Endothelial cell of umbilical vein (primary cell): ENCODE measurements around the gene MINDY4. TPM values are rescaled to one million over a fixed set of nuclear protein-coding genes. Genes with fewer than 3 reads are reported as not detected.

Experiments used
- BruUV-seq: library from RNA; stranded (reverse); fragments of 400-500 nt; replicated peaks from 2 replicates; lab custom pipeline; 2021; lab: Mats Ljungman, UMichigan
- CTCF ChIA-PET: fragments of 300-600, 350-600 bp; sonication (Branson Sonifier 250); formaldehyde crosslinking; loops from one replicate; lab custom pipeline; 2021; ENCODE audit warnings: antibody characterized with exemption, inconsistent platforms; lab: Charles Lee
- POLR2A ChIA-PET: fragments of 300-600, 350-600 bp; sonication (Branson Sonifier 250); formaldehyde crosslinking; loops from one replicate; lab custom pipeline; 2021; ENCODE audit warnings: antibody characterized with exemption, inconsistent platforms; lab: Charles Lee
- DNase-seq: peaks from one replicate; pipeline ENCODE4 v3.0.0-alpha.2; 2011; ENCODE audit warnings: low read depth, low spot score
- FAIRE-seq: peaks from 2 replicates; lab custom pipeline; 2011; peaks lifted over from hg19 to GRCh38; lab: Jason Lieb, UNC
- H2AFZ ChIP-seq: 2 replicates; pipeline ENCODE4 v1.6.0; 2012; ENCODE audit warnings: low read depth, low read length, control low read depth, inconsistent platforms
- H3K27ac ChIP-seq: 2 replicates; pipeline ENCODE4 v1.5.1; 2011; ENCODE audit warnings: low read depth, mild to moderate bottlenecking, control low read depth, low read length, moderate library complexity; ENCODE audit not compliant: insufficient read depth
- H3K27me3 ChIP-seq, 2 experiments: 2 replicates each; pipeline versions ENCODE4 v1.6.0 to v1.6.1; 2011; ENCODE audit warnings: low read length in 2 of 2, mixed read lengths in 1 of 2; ENCODE audit not compliant: control insufficient read depth in 2 of 2, insufficient read depth in 2 of 2
- H3K36me3 ChIP-seq, 2 experiments: 2 replicates in 1 of 2; 3 replicates in 1 of 2; pipeline ENCODE4 v1.5.1; 2011; ENCODE audit warnings: low read length in 2 of 2, mild to moderate bottlenecking in 1 of 2, moderate library complexity in 1 of 2; ENCODE audit not compliant: control insufficient read depth in 2 of 2, insufficient read depth in 2 of 2; ENCODE audit errors: extremely low read depth in 1 of 2
- H3K4me1 ChIP-seq: 3 replicates; pipeline ENCODE4 v1.5.1; 2011; ENCODE audit warnings: mild to moderate bottlenecking, low read length; ENCODE audit not compliant: control insufficient read depth, insufficient read depth; ENCODE audit errors: extremely low read depth
- H3K4me2 ChIP-seq: 2 replicates; pipeline ENCODE4 v1.6.1; 2011; ENCODE audit warnings: low read length, control low read depth, mixed read lengths; ENCODE audit not compliant: insufficient read depth
- H3K4me3 ChIP-seq, 3 experiments: fragments of 200-600 bp in 1 of 3; sonication (generic), shearing (Covaris generic) in 1 of 3; replicated peaks in 1 of 3; 2 replicates each; pipeline ENCODE4 v1.5.1; 2011 to 2016; ENCODE audit warnings: control low read depth in 3 of 3, low read length in 3 of 3, mild to moderate bottlenecking in 2 of 3, inconsistent platforms in 1 of 3, low read depth in 1 of 3, moderate library complexity in 1 of 3; ENCODE audit not compliant: insufficient read depth in 1 of 3
- H3K79me2 ChIP-seq: 2 replicates; pipeline ENCODE4 v1.6.0; 2012; ENCODE audit warnings: low read length, inconsistent platforms; ENCODE audit not compliant: control insufficient read depth, insufficient read depth
- H3K9ac ChIP-seq: replicated peaks from 2 replicates; pipeline ENCODE3; 2011; ENCODE audit warnings: low read length, control low read depth; ENCODE audit not compliant: insufficient read depth; ENCODE audit errors: extremely low read depth
- H3K9me1 ChIP-seq: replicated peaks from 3 replicates; pipeline ENCODE4 v1.6.0; 2011; ENCODE audit warnings: mild to moderate bottlenecking, low read length; ENCODE audit not compliant: control insufficient read depth, insufficient read depth; ENCODE audit errors: extremely low read depth
- H3K9me3 ChIP-seq: replicated peaks from 2 replicates; pipeline ENCODE4 v1.5.1; 2012; ENCODE audit warnings: low read length, inconsistent platforms; ENCODE audit not compliant: control insufficient read depth, insufficient read depth
- H4K20me1 ChIP-seq: replicated peaks from 2 replicates; pipeline ENCODE3; 2011; ENCODE audit warnings: mild to moderate bottlenecking, low read length; ENCODE audit not compliant: control insufficient read depth, insufficient read depth; ENCODE audit errors: extremely low read depth
- CTCF ChIP-seq, 2 donors: IDR thresholded peaks; 1 replicate in 1 of 2; 2 replicates in 1 of 2; pipeline ENCODE4 v1.5.1; 2011; ENCODE audit warnings: low read length in 2 of 2, mild to moderate bottlenecking in 2 of 2, moderate library complexity in 2 of 2, control low read depth in 1 of 2, inconsistent platforms in 1 of 2, low read depth in 1 of 2; ENCODE audit not compliant: insufficient read depth in 1 of 2; ENCODE audit errors: extremely low read depth in 1 of 2
- EZH2 ChIP-seq: IDR thresholded peaks from 2 replicates; pipeline ENCODE4 v1.6.1; 2012; ENCODE audit warnings: borderline replicate concordance, low read depth, mild to moderate bottlenecking, moderate library complexity, low read length, inconsistent platforms; ENCODE audit not compliant: severe bottlenecking
- FOS ChIP-seq: IDR thresholded peaks from 2 replicates; pipeline ENCODE4 v1.6.1; 2011; ENCODE audit warnings: mild to moderate bottlenecking, low read length, moderate library complexity, borderline replicate concordance; ENCODE audit not compliant: insufficient read depth
- GATA2 ChIP-seq: IDR thresholded peaks from 2 replicates; pipeline ENCODE4 v1.7.0; 2011; ENCODE audit warnings: low read depth, mild to moderate bottlenecking, moderate library complexity, mixed read lengths, low read length; ENCODE audit not compliant: insufficient read length, insufficient read depth
- JUN ChIP-seq: IDR thresholded peaks from 2 replicates; pipeline ENCODE4 v1.6.1; 2011; ENCODE audit warnings: borderline replicate concordance, low read depth; ENCODE audit not compliant: insufficient read length, insufficient read depth
- MAX ChIP-seq: IDR thresholded peaks from 2 replicates; pipeline ENCODE4 v1.6.1; 2011; ENCODE audit not compliant: insufficient read depth, insufficient read length
- MYC ChIP-seq: IDR thresholded peaks from one replicate; pipeline ENCODE4 v1.6.1; 2011; ENCODE audit warnings: mild to moderate bottlenecking, low read depth, low read length
- POLR2A ChIP-seq: IDR thresholded peaks from 2 replicates; pipeline ENCODE4 v1.6.1; 2012; ENCODE audit warnings: low read depth, mild to moderate bottlenecking, control low read depth, low read length
- POLR2AphosphoS5 ChIP-seq: IDR thresholded peaks from 2 replicates; pipeline ENCODE4 v1.6.1; 2012; ENCODE audit warnings: low read depth, mild to moderate bottlenecking, control low read depth, low read length, moderate library complexity; ENCODE audit not compliant: insufficient read depth
- dilution Hi-C: fragments of 300-500 bp; cut with MboI; formaldehyde crosslinking; loops from one replicate; pipeline ENCODE4 v1.15.0; 2019; ENCODE audit warnings: low sequenced_read_pairs; ENCODE audit not compliant: extremely low pct_ligation_motif_present
- intact Hi-C: fragments of 100-400 bp; cut with micrococcal nuclease; formaldehyde crosslinking; loops from one replicate; pipeline ENCODE4 v1.10.0; 2022
- polyA plus RNA-seq, 4 experiments: library from polyadenylated mRNA; depleted of rRNA in 3 of 4; stranded (reverse) in 3 of 4; unstranded in 1 of 4; fragments of >200 nt; gene quantifications; 2 replicates each; pipeline versions ENCODE4 v1.2.1 to v1.2.3, GENCODE V29; 2011 to 2012; ENCODE audit warnings: missing spikeins in 1 of 4
- total RNA-seq: library from RNA; stranded (reverse); gene quantifications from 2 replicates; pipeline ENCODE4 v1.2.3, GENCODE V29; 2021

Gene MINDY4
- total and polyA plus RNA-seq, 2 donors (not counting 3 experiments of a cell fraction or from before 2014, with no cell fraction given), result 2.2 to 4.7 TPM

- ChIA-PET POLR2A (no interaction called here), CTCF (interaction anchor here (1.1 to 1.8 kb wide), 3 partner anchors 125 to 309 kb away, joined by 3 to 6 read pairs (median 6); no protein-coding TSS in a partner anchor)
- no peaks in the 10 kb centered on the region for H3K36me3 ChIP-seq
- no peak overlapping the region for H2AFZ ChIP-seq
- no peaks in the 10 kb centered on the region for H3K9me3 ChIP-seq
- FAIRE-seq, result no peak
- TF ChIP-seq GATA2 (no peak), POLR2AphosphoS5 (no peak), MYC (no peak), POLR2A (no peak), FOS (no peak), MAX (no peak), CTCF (IDR thresholded peaks at IDR 0.05; ENCODE audit: extremely low read depth in 1 of 2, insufficient read depth in 1 of 2, low read depth in 1 of 2, low read length in 2 of 2) (no peak), EZH2 (no peak), JUN (no peak)
- peaks cover 0 to 2% of the 10 kb centered on the region in 2 experiments for H3K27me3 ChIP-seq
- no peak overlapping the region for H3K4me2 ChIP-seq
- no peaks in the 10 kb centered on the region for H3K4me1 ChIP-seq
- intact Hi-C loops, result no loop called here
- H3K79me2 ChIP-seq, result no peaks in the 10 kb centered on the region
- no peak overlapping the region for H3K4me3 ChIP-seq
- no peaks in the 10 kb centered on the region for H4K20me1 ChIP-seq
- BruUV-seq, result no TSS peak
- no peak overlapping the region for H3K9ac ChIP-seq
- no peak overlapping the region for H3K27ac ChIP-seq
- dilution Hi-C loops, result no loop called here
- no peak for DNase-seq
- H3K9me1 ChIP-seq, result no peaks in the 10 kb centered on the region
Measured at GRCh38 chr7:30813466-30813865, 42.2 kb downstream of the MINDY4 start.
